Measurements from ENCODE around the gene INCA1.
A peak's percentile ranks its signal among the peaks of the same experiment; 100 is the strongest.

INCA1 gene

GRCh38 chr17:4970273-4970672 is 27.0 kb downstream of the INCA1 start:
- no peak for DNase-seq (ENCODE audit: low read depth)

DNA sequence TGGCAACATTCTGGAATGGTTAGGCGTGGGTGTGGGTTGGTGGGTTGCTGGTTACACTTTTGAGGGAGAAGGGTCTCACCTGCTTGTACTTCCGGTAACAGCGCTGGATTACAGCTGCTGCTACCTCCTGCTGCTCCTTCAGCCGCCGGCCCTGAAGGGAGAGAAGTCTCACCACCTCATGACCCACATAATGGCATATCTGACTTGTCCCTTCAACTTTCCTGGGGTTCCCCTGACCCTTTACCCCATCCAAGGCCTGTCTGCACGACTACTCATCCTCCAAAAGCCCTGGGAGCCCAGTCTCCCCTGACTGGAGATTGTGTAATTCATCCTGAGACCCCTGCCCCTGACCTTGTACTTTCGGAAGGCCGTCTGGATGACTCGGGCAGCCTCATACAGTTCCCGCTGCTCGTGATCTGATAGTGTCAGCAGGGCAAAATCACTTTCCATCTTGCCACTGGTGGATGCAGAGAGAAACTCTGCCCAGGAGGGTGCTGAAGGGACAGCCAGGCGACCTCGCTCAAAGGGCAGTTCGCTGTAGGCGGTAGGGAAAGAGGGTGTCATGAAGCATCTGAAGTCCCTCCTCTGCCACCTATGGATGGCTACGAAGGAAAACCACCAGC is 27.7 kb downstream of the INCA1 start:
- no peak for DNase-seq (ENCODE audit: low read depth)

GRCh38 chr17:4969047-4969550 is 28.2 kb downstream of the INCA1 start:
- no peak for DNase-seq (ENCODE audit: low read depth)

- no peak for DNase-seq (ENCODE audit: low read depth)
Observed at GRCh38 chr17:4968486-4969046, 28.8 kb downstream of the INCA1 start.

DNA sequence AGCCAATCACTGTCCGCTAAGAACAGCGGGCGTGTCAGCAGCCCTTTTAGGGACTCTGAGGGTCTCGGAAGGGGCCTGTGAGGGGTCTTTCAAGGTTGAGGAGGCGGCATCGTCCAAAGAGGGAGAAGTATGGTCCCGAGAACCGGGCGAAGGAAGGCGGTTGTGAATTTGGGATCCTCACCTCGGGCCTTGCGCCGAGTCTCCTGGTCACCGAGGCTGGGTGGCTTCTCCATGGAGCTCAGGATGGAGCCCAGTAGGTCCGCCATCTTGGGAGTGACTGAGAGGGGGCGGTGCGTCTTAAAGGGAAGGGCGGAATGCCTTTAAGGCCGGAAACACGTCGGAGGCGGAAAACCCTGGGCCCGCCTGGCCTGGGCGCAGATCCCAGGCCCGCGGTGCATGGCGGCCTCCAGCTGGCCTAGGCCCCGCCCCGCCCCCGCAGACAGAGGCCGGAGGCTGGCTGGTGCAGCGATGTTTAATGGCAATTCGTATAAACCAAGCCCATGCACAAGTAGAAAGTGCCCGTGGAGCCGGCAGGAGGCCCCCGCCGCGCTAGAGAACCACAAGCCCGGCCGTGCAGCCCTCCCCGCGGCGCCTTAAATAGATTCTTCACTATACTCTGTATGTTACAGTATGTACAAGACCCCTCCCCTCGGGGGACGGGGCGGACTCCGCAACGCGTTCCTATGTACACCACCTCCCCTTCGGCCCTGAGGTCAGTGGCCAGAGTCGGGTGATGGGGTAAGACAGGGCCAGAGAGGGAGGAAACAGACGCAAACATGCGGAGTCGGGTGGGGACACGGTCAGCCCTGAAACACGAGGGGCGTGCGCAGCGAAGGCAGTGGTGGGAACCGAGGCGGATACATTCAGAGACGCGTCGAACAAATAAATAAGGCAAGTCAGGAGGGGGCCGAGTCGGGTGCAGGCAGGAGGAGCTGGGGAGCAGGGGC is 29.5 kb downstream of the INCA1 start, which contains the start of gene SPAG7:
TSS of gene SPAG7 (minus strand) at position 279 of the 947 bp plus-strand sequence. CDS start at position 266, 13 bp downstream.
- peak; percentile 83 for DNase-seq (ENCODE audit: low read depth)

DNA sequence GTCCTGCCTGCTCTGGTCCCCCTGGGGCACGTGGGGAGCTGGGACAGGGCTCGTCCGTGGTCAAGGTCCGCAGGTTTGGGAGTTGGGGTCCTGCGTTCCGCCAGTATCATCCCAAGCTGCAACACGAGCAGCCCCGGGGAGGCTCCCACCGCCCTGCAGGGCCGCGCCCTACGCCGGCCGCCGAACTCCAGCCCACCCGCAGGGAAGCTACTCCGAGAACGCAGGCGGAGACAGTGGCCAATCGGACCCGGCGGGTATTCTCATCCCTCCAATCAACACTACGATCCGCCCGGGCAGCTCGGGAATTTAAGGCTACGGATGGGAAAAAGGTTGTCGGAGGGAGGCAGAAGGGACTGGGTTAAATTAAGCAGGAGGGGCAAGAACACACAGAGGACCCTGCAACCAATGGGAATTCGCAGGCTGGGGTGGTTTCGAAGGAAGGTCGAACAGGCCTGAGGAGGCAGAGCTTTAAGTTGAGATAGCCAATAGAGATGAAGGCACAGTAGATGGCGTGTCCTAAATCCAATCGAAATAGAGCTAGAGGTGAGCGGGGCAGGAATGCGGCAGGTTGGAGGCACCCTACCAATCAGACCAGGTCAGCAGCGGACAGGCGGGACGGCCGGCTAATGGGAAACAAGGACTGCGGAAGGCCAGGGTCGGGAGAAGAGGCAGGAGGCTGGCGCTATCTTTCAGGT is 30.3 kb downstream of the INCA1 start:
- peak; percentile 93 for DNase-seq (ENCODE audit: low read depth)

DNA sequence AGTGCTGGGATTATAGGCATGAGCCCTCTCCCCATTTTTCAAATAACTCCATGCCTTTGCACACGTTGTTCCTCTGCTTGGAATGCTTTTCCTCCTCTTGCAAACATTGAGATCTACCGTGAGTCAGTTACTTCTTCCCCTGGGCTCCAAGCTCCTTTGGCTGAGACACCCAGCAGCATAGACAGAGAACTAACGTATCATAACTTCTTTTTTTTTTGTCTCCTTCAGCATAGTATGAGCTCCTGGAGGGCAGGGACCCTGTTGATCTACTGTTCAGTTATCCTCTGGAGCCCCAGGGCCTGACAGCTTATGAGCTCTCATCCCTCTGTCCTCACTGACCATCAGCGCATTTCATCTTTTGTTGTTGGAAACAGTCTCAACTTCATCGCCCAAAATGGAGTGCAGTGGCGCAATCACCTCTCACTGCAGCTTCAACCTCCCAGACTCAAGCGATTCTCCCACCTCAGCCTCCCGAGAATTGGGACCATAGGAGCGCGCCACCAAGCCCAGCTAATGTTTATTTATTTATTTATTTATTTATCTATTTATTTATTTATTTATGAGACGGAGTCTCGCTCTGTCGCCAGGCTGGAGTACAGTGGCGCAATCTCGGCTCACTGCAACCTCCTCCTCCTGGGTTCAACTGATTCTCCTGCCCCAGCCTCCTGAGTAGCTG is 31.9 kb downstream of the INCA1 start:
- no peak for DNase-seq (ENCODE audit: low read depth)

DNA sequence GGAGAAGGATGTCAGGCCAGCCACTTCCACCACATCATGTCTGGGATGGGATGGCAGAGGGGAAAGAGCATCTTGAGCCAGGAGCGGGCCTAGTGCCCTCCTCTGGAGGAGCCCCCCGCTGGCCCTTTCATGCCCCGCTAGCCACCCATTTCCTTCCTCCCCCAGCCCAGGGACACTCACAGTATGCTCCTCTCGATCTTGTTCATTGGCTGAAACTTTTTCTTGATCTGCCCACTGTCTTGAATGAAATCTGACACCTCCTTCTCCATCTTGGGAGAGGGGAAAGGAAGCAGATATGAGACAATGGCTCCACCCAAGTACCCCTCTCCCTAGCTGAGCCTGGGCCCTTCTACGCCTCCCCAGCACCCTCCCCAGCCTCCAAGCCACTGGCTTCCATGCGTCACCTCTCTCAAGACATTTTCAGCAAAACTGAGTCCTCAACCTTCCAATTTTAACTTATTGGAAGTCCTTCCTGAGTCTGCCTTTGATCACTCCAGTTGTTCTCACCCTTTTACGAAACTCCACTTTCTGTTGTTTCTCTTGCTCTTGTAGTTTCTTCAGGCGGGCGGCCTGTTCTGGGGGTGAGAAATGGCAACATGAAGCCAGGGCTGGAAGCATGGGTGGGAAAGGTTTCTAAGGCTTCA is 36.9 kb downstream of the INCA1 start:
- no peak for DNase-seq (ENCODE audit: low read depth)

- no peak for DNase-seq (ENCODE audit: low read depth)
Observed at GRCh38 chr17:4959261-4959965, 37.9 kb downstream of the INCA1 start.

GRCh38 chr17:4958102-4958501 is 39.2 kb downstream of the INCA1 start:
- DNase-seq (ENCODE audit: low read depth) = no peak

- DNase-seq (ENCODE audit: low read depth) = no peak
Observed at GRCh38 chr17:4956493-4957061, 40.7 kb downstream of the INCA1 start.

GRCh38 chr17:4955091-4955490 is 42.2 kb downstream of the INCA1 start:
- no peak for DNase-seq (ENCODE audit: low read depth)

GRCh38 chr17:4953451-4953961 is 43.8 kb downstream of the INCA1 start:
- peak; percentile 51 for DNase-seq (ENCODE audit: low read depth)

DNA sequence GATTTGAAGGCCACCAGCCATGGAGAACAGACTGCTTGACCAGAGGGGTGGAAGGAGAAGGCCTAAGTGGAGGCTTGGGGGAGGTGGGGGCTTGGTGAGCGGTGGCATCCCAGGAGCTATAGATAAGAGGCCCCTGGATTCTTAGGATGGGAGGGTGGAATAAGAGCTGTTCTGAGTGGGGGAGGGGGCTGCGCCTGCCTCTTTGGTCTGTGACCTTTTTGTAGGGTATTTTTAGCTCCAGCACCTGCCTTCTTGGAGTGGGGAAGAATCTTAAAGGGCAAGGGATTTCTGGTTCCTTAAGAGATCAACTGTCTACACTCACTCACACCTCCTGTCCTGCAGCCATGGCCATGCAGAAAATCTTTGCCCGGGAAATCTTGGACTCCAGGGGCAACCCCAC is 45.8 kb downstream of the INCA1 start:
- DNase-seq (ENCODE audit: low read depth) = no peak

DNA sequence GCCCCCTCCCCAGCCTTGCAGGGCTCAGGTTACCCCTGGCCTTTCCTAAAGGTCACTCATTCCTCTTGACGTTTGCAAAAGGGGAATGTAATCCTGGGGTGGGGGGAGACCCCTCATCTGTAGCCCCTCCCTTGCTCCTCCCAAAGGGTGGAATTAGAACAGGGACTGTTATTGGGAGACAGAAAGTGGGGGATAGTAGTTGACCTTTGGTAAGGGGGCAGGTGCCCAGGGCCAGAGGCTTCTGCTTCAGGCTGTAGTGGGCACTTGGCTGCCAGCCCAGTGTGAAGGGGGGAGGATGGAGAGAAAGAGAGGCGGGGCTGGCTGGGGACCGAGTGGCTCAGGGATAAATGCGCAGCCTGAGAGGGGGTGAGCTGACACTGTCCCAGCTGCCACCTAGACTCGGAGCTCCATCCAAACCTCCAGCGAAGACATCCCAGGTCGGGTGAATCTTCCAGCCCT is 46.5 kb downstream of the INCA1 start, which contains the start of gene ENO3:
TSS of gene ENO3 (plus strand) at position 374 of the 459 bp plus-strand sequence. CDS start 711 bp downstream, outside the sequence.
- no peak for DNase-seq (ENCODE audit: low read depth)

DNA sequence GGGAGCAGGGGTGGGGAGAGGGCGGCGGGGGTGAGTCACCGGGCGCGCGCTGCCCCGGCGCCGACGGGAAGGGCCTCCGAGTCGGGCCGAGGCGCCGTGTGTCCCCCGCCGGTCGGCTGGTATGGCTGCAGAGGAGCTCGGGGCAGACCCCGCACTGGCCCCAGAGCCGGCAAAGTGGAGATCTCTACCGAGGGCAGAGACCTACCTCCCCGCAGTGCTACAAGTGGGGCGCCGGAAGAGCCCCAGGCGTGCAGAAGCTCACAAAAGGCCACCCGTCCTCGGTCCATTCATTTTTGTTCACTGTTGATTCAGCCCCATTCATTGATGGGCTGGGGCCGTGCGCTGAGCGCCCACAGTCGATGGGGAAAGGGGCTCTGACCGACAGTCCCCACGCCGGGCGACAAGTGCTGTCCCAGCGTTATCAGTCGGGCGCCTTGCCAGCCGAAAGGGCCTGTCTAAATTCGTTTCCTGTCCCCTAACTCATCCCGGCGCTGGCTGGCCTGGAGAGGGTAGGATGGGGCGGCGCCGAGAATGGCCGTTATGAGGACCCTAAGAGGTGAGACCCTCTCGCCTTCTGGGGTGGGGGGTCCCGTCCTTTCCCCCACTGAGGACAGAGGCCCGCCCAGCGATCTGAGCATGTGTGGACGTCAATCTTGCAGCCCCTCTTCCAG is 47.1 kb downstream of the INCA1 start:
- DNase-seq (ENCODE audit: low read depth) = no peak

DNA sequence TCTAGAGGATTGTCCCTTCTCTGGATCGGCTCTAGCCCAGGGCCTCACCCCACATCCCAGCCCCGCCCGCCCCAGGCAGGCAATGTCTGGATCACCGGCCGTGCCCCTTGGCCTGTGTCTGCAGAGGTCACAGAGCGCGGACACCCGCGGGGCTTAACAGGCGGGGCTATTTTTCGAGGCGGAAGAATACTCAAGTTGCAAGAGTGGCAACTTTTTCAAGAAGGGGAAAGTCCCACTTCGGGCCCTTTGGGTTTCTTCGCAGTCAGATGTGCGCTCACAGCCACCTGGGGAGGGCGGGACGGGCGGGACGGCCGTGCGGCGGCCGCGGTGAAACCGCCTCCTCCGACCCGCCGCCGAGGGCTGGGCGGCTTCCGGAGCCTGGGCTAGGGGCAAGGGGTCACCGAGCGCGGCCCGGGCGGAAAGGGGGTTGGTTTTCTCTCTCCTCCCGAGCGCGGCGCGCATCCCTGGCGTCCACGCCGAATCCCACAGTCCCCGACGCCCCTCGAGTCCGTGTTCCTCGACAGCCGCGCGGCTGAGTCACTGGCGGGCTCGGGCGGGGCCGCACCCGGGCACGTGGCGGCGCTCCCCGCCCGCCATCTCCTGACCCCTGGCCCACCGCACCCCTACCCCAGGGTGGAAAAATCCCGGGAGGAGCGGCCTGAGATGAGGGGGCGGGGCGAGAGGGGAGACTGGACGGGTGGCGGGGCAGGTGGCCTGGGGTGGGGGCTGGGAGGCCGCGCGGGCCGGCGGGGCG is 47.8 kb downstream of the INCA1 start:
- no peak for DNase-seq (ENCODE audit: low read depth)

- DNase-seq (ENCODE audit: low read depth) = no peak
Observed at GRCh38 chr17:4948931-4949320, 48.4 kb downstream of the INCA1 start.

Data from HS-27A (cell line).